Measurements from ENCODE around the gene CTNNA3. TPM values are rescaled to one million over a fixed set of nuclear protein-coding genes. Genes with fewer than 3 reads are reported as not detected.
"Not testable (repeated sequence)": the region's sequence is repeated elsewhere in the genome, so short reads cannot be mapped to it uniquely, and the experiment has no call there.

The CTNNA3 gene
- total and polyA plus RNA-seq, 7 donors, result under 0.01 to 4.6 (median 2.4) TPM; not detected in 1

DNA sequence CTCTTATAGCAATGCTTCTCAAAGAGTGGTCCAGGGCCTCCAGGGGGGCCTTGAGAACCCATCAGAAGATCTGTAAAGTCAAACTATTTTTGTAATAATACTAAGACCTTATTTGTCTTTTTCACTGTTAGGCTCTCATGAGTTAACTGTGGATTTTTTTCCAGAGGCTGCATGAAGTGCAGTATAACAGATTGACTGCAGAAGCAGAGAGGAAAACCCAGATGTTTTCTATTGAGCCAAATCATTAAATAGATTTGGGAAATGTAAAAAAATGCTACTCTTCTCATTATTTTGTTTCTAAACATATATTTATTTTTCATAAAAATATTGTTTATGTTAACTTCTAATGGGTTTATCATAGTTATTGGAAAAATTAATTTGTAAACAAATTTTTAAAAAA lies 1359.2 kb downstream of the CTNNA3 start:
- Histone ChIP-seq H3K9me3 (no peaks in the 10 kb centered on the region), H3K4me3 (no peak overlapping the region), H3K4me1 (no peaks in the 10 kb centered on the region), H3K27ac (no peak overlapping the region), H3K36me3 (no peaks in the 10 kb centered on the region), H3K27me3 (no peaks in the 10 kb centered on the region)
- intact Hi-C loops (cut with DNase I), result no loop called here
- DNase-seq, result no peak
- no peak for TF ChIP-seq POLR2AphosphoS5 (IDR thresholded peaks at IDR 0.05)
- no peak for TF ChIP-seq POLR2A (IDR thresholded peaks at IDR 0.05)
- TF ChIP-seq, protein P1, sequence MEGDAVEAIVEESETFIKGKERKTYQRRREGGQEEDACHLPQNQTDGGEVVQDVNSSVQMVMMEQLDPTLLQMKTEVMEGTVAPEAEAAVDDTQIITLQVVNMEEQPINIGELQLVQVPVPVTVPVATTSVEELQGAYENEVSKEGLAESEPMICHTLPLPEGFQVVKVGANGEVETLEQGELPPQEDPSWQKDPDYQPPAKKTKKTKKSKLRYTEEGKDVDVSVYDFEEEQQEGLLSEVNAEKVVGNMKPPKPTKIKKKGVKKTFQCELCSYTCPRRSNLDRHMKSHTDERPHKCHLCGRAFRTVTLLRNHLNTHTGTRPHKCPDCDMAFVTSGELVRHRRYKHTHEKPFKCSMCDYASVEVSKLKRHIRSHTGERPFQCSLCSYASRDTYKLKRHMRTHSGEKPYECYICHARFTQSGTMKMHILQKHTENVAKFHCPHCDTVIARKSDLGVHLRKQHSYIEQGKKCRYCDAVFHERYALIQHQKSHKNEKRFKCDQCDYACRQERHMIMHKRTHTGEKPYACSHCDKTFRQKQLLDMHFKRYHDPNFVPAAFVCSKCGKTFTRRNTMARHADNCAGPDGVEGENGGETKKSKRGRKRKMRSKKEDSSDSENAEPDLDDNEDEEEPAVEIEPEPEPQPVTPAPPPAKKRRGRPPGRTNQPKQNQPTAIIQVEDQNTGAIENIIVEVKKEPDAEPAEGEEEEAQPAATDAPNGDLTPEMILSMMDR (IDR thresholded peaks at IDR 0.05), result no peak
- TF ChIP-seq EP300 (IDR thresholded peaks at IDR 0.05), result no peak

DNA sequence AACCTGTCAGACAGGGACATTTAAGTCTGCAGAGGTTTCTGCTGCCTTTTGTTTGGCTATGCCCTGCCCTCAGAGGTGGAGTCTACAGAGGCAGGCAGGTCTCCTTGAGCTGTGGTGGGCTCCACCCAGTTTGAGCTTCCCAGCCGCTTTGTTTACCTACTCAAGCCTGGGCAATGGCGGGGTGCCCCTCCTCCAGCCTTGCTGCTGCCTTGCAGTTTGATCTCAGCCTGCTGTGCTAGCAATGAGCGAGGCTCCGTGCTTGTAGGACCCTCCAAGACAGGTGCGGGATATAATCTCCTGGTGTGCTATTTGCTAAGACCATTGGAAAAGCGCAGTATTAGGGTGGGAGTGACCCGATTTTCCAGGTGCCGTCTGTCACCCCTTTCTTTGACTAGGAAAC lies 1360.2 kb downstream of the CTNNA3 start:
- H3K4me3 ChIP-seq; intact Hi-C loops (cut with DNase I); H3K36me3 ChIP-seq; H3K4me1 ChIP-seq; H3K27ac ChIP-seq; DNase-seq; H3K9me3 ChIP-seq; H3K27me3 ChIP-seq: not testable (repeated sequence)
- 93 to 95% methylated on average over 8 of the region's 8 CpGs for WGBS, 2 donors

DNA sequence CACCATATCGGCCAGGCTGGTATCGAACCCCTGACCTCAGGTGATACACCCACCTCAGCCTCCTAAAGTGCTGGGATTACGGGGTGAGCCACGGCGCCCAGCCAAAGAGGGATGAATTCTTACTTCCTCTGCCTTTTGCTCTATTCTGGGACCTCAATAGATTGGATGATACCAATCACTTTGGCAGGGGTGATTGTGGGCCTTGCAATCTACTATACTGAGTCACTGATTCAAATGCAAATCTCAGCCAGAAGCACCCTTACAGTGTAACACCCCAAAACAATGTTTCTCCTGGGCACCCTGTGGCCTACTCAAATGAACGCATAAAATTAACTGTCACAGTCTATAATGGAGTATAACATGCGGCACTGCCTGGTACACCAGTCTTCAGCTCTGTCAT lies 1366.8 kb downstream of the CTNNA3 start:
- no peak for TF ChIP-seq POLR2A (IDR thresholded peaks at IDR 0.05)
- TF ChIP-seq, protein P1 (IDR thresholded peaks at IDR 0.05), result no peak
- no peak for TF ChIP-seq EP300 (IDR thresholded peaks at IDR 0.05)
- no peak for TF ChIP-seq POLR2AphosphoS5 (IDR thresholded peaks at IDR 0.05)
- no peaks in the 10 kb centered on the region for H3K9me3 ChIP-seq
- H3K4me1 ChIP-seq, result no peaks in the 10 kb centered on the region
- WGBS, 2 donors, result 97% methylated on average over 7 of the region's 7 CpGs
- no peak for DNase-seq
- no peak overlapping the region for H3K27ac ChIP-seq
- intact Hi-C loops (cut with DNase I), result no loop called here
- no peak overlapping the region for H3K4me3 ChIP-seq
- no peaks in the 10 kb centered on the region for H3K36me3 ChIP-seq
- H3K27me3 ChIP-seq, result no peaks in the 10 kb centered on the region

DNA sequence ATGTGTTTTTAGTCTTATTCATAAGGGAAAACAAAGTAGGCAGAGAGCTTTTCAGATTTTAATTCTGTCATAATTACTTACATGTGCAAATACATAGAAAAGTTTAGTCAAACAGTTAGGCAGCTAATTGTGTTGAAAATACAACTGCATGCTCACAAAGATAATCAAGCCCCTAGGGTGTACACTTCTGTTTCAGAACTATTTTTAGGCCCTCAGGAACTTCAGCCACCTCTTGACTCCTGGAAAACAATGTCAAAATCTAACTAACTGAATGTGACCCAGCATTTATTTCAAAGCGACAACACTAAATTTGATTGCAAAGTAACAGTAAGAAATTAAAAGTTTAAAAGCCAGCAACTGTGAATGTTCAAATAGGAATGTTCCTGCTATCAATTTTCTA lies 1369.1 kb downstream of the CTNNA3 start:
- Histone ChIP-seq H3K9me3 (no peaks in the 10 kb centered on the region), H3K4me1 (peaks cover 0 to 12% (median 11%) of the 10 kb centered on the region in 4 donors), H3K27ac (no peak overlapping the region), H3K4me3 (no peak overlapping the region), H3K36me3 (no peaks in the 10 kb centered on the region), H3K27me3 (no peaks in the 10 kb centered on the region)
- intact Hi-C loops (cut with DNase I), result no loop called here
- TF ChIP-seq EP300 (IDR thresholded peaks at IDR 0.05), result no peak
- TF ChIP-seq, protein P1 (IDR thresholded peaks at IDR 0.05), result no peak
- no peak for TF ChIP-seq POLR2AphosphoS5 (IDR thresholded peaks at IDR 0.05)
- no peak for TF ChIP-seq POLR2A (IDR thresholded peaks at IDR 0.05)
- DNase-seq, result no peak
- 85 to 88% methylated on average over 1 of the region's 1 CpG for WGBS, 2 donors

DNA sequence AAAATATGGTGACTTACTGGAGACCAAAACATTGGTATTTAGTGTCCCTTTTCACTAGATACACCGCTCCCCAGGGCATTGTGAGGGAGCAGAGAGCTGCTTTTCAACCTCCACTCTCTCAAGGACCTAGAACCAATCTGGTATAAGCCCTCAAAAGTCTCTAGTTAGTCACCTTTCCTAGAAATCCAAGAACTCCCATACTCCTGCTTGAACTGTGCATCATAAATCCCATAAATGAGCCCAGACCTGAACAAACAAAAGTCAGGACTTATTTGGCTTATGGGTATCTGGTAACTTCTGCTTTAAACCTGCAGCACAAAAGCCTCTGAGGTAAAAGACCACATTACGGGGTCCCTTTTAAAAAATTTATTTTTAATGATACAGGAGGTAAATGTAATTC lies 1373.2 kb downstream of the CTNNA3 start:
- Histone ChIP-seq H3K27ac (peak overlapping the region in 2 of 4 donors; percentile 28 to 59), H3K4me3 (no peak overlapping the region), H3K4me1 (peaks cover 0 to 19% (median 17%) of the 10 kb centered on the region in 4 donors), H3K9me3 (no peaks in the 10 kb centered on the region), H3K27me3 (no peaks in the 10 kb centered on the region), H3K36me3 (no peaks in the 10 kb centered on the region)
- WGBS, 2 donors, result 82 to 83% methylated on average over 2 of the region's 2 CpGs
- no peak for TF ChIP-seq POLR2A (IDR thresholded peaks at IDR 0.05)
- no peak for TF ChIP-seq POLR2AphosphoS5 (IDR thresholded peaks at IDR 0.05)
- TF ChIP-seq, protein P1 (IDR thresholded peaks at IDR 0.05), result no peak
- TF ChIP-seq EP300 (IDR thresholded peaks at IDR 0.05), result no peak
- DNase-seq, result no peak
- intact Hi-C loops (cut with DNase I), result no loop called here
